HEK293 (cell line): ENCODE measurements around the gene GUCA2B.

ENCODE experiments used
- CTCF ChIA-PET: fragments of 350-600 bp; formaldehyde crosslinking; extraction: SDS; loops from one replicate; lab custom pipeline; 2021; ENCODE audit warnings: antibody characterized with exemption; lab: Yijun Ruan, JAX
- POLR2A ChIA-PET: fragments of 300-600 bp; formaldehyde crosslinking; extraction: SDS; loops from one replicate; lab custom pipeline; 2020; ENCODE audit warnings: antibody characterized with exemption, inconsistent platforms; lab: Yijun Ruan, JAX
- H3K27ac ChIP-seq: fragments of 200-500 bp; sonication (Bioruptor generic); 2 replicates; pipeline ENCODE4 v1.5.1; 2014; ENCODE audit warnings: low read depth, low read length, control low read depth, inconsistent platforms; ENCODE audit errors: extremely low read depth
- H3K36me3 ChIP-seq, 2 experiments: fragments of 200-500 bp in 1 of 2; sonication (Bioruptor generic) in 1 of 2; 1 replicate in 1 of 2; 2 replicates in 1 of 2; pipeline ENCODE4 v1.5.1; 2014 to 2017; ENCODE audit warnings: inconsistent platforms in 2 of 2, low read length in 2 of 2; ENCODE audit not compliant: control insufficient read depth in 2 of 2, insufficient read depth in 1 of 2
- H3K4me1 ChIP-seq: fragments of 200-500 bp; sonication (Bioruptor generic); 2 replicates; pipeline ENCODE4 v1.5.1; 2014; ENCODE audit warnings: mild to moderate bottlenecking, low read length, inconsistent platforms; ENCODE audit not compliant: control insufficient read depth, insufficient read depth
- H3K4me3 ChIP-seq: 2 replicates; pipeline ENCODE4 v1.5.1; 2011; ENCODE audit warnings: low read depth, mild to moderate bottlenecking, control low read depth, low read length, moderate library complexity
- H3K9me3 ChIP-seq: fragments of 200-500 bp; sonication (Bioruptor generic); 2 replicates; pipeline ENCODE4 v1.5.1; 2014; ENCODE audit warnings: low read depth, low read length, inconsistent platforms; ENCODE audit not compliant: control insufficient read depth, insufficient read depth
- TRIM28 ChIP-seq: IDR thresholded peaks from 2 replicates; pipeline ENCODE4 v1.6.1; 2011; ENCODE audit warnings: low read length, control low read depth, borderline replicate concordance
- ZFP69B ChIP-seq: fragments of 450-650 bp; formaldehyde crosslinking; IDR thresholded peaks from 2 replicates; pipeline ENCODE4 v1.5.1; 2016; ENCODE audit warnings: missing biosample characterization, missing genetic modification characterization
- ZNF121 ChIP-seq: fragments of 450-650 bp; formaldehyde crosslinking; IDR thresholded peaks from 2 replicates; pipeline ENCODE4 v1.5.1; 2016; ENCODE audit warnings: missing biosample characterization, missing genetic modification characterization
- ZNF146 ChIP-seq: fragments of 450-650 bp; formaldehyde crosslinking; IDR thresholded peaks from 2 replicates; pipeline ENCODE4 v1.5.1; 2016; ENCODE audit warnings: missing biosample characterization, missing genetic modification characterization
- ZNF169 ChIP-seq: fragments of 450-650 bp; formaldehyde crosslinking; IDR thresholded peaks from 2 replicates; pipeline ENCODE4 v1.5.1; 2016; ENCODE audit warnings: missing biosample characterization, missing genetic modification characterization
- ZNF239 ChIP-seq: fragments of 450-650 bp; formaldehyde crosslinking; IDR thresholded peaks from 2 replicates; pipeline ENCODE4 v1.5.1; 2016; ENCODE audit warnings: missing biosample characterization, missing genetic modification characterization
- ZNF248 ChIP-seq: fragments of 450-650 bp; formaldehyde crosslinking; IDR thresholded peaks from 2 replicates; pipeline ENCODE4 v1.5.1; 2017; ENCODE audit warnings: missing biosample characterization, missing genetic modification characterization
- ZNF350 ChIP-seq: fragments of 450-650 bp; formaldehyde crosslinking; IDR thresholded peaks from 2 replicates; pipeline ENCODE4 v1.5.0; 2017; ENCODE audit warnings: missing biosample characterization, mild to moderate bottlenecking, missing genetic modification characterization
- ZNF48 ChIP-seq: fragments of 450-650 bp; formaldehyde crosslinking; IDR thresholded peaks from 2 replicates; pipeline ENCODE4 v1.5.1; 2016; ENCODE audit warnings: missing biosample characterization, missing genetic modification characterization
- ZNF514 ChIP-seq: fragments of 450-650 bp; formaldehyde crosslinking; IDR thresholded peaks from 2 replicates; pipeline ENCODE4 v1.5.1; 2016; ENCODE audit warnings: missing biosample characterization, missing genetic modification characterization
- ZNF530 ChIP-seq: fragments of 450-650 bp; formaldehyde crosslinking; IDR thresholded peaks from 2 replicates; pipeline ENCODE4 v1.5.1; 2016; ENCODE audit warnings: low read depth, missing biosample characterization, missing genetic modification characterization
- ZNF560 ChIP-seq: fragments of 450-650 bp; formaldehyde crosslinking; IDR thresholded peaks from 2 replicates; pipeline ENCODE4 v1.5.1; 2017; ENCODE audit warnings: missing biosample characterization, missing genetic modification characterization, borderline replicate concordance
- ZNF610 ChIP-seq: fragments of 450-650 bp; formaldehyde crosslinking; IDR thresholded peaks from 2 replicates; pipeline ENCODE4 v1.5.1; 2016; ENCODE audit warnings: missing biosample characterization, missing genetic modification characterization, borderline replicate concordance
- ZNF624 ChIP-seq: fragments of 450-650 bp; formaldehyde crosslinking; IDR thresholded peaks from 2 replicates; pipeline ENCODE4 v1.5.1; 2017; ENCODE audit warnings: missing biosample characterization, missing genetic modification characterization
- ZNF707 ChIP-seq: fragments of 450-650 bp; formaldehyde crosslinking; IDR thresholded peaks from 2 replicates; pipeline ENCODE4 v1.5.1; 2016; ENCODE audit warnings: missing biosample characterization, missing genetic modification characterization
- ZNF785 ChIP-seq: fragments of 450-650 bp; formaldehyde crosslinking; IDR thresholded peaks from 2 replicates; pipeline ENCODE4 v1.5.1; 2016; ENCODE audit warnings: missing biosample characterization, missing genetic modification characterization
- ZNF792 ChIP-seq: fragments of 450-650 bp; formaldehyde crosslinking; IDR thresholded peaks from 2 replicates; pipeline ENCODE4 v1.5.1; 2016; ENCODE audit warnings: missing biosample characterization, missing genetic modification characterization
- ZSCAN23 ChIP-seq: fragments of 450-650 bp; formaldehyde crosslinking; IDR thresholded peaks from 2 replicates; pipeline ENCODE4 v1.5.1; 2016; ENCODE audit warnings: missing biosample characterization, missing genetic modification characterization
- ZSCAN30 ChIP-seq: fragments of 450-650 bp; IDR thresholded peaks from 2 replicates; pipeline ENCODE4 v1.5.1; 2018; ENCODE audit warnings: missing biosample characterization, mild to moderate bottlenecking, missing genetic modification characterization, moderate library complexity
- TF ChIP-seq, protein P1 (sequence below): fragments of 450-650 bp; formaldehyde crosslinking; IDR thresholded peaks from 2 replicates; pipeline ENCODE4 v1.5.1; 2016; ENCODE audit warnings: missing biosample characterization, missing genetic modification characterization
- TF ChIP-seq, protein P2 (sequence below): fragments of 450-650 bp; formaldehyde crosslinking; IDR thresholded peaks from 2 replicates; pipeline ENCODE4 v1.5.1; 2016; ENCODE audit warnings: missing biosample characterization, missing genetic modification characterization
- TF ChIP-seq, protein P3 (sequence below): IDR thresholded peaks from 2 replicates; pipeline ENCODE4 v1.6.1; 2011; ENCODE audit warnings: mild to moderate bottlenecking, low read depth, low read length, borderline replicate concordance
- TF ChIP-seq, protein P4 (sequence below): fragments of 450-650 bp; formaldehyde crosslinking; optimal IDR thresholded peaks from 2 replicates; pipeline ENCODE3; 2016; ENCODE audit warnings: missing biosample characterization, mild to moderate bottlenecking, missing genetic modification characterization
- TF ChIP-seq, protein P5 (sequence below): fragments of 450-650 bp; formaldehyde crosslinking; IDR thresholded peaks from 2 replicates; pipeline ENCODE4 v1.5.1; 2016; ENCODE audit warnings: missing biosample characterization, missing genetic modification characterization
- TF ChIP-seq, protein P6 (sequence below): fragments of 450-650 bp; formaldehyde crosslinking; IDR thresholded peaks from 2 replicates; pipeline ENCODE4 v1.5.1; 2017; ENCODE audit warnings: missing biosample characterization, missing genetic modification characterization

The GUCA2B gene

DNA sequence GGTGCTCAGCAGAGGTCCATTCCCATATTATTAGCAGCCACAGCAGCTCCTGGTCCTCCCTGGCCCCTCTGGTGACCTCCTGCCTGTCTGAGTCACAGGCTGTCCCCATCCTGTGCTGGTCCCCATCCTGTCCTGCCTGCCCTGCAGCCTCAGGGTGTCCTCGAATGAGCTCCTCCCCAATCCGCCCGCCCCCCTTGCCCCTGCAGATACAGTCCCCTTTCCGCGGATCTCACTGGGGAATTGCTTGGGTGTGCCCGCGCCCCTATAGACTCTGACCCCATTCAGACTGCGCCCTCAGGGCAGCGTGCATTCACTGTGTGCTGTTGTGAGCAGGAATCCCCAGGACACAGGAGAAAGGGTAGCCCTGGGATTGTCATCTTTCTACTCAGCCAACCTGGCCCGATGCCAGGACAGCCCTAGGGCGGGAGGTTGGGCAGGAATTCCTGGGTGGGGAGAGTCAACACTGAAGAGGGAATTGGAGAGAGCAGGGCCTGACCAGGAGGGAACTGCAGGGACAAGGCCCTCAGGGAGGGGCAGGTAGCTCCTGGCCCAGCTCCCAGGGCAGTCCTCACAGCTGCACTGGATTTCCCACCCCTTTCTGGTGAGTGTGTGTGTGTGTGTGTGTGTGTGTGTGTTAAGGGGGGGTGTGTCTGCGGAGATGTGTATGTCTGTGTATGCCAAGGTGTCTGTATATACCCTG is 12.5 kb downstream of the GUCA2B start:
- no peak overlapping the region for H3K4me3 ChIP-seq
- CTCF ChIA-PET = interaction anchor here (0.5 to 4.8 kb wide), 3 partner anchors 8 to 61 kb away, joined by 3 to 21 read pairs (median 4); no protein-coding TSS in a partner anchor
- H3K36me3 ChIP-seq = no peaks in the 10 kb centered on the region
- POLR2A ChIA-PET = interaction anchor here (0.6 to 1.2 kb wide), 3 partner anchors 12 to 517 kb away, joined by 3 read pairs; partner anchors contain the start of gene YBX1
- H3K4me1 ChIP-seq = peaks cover 8% of the 10 kb centered on the region; the same call in 1 of the 2 replicates
- no peaks in the 10 kb centered on the region for H3K9me3 ChIP-seq
- no peak overlapping the region for H3K27ac ChIP-seq
- TF ChIP-seq ZNF792 (tag by site-specific recombination) (0 out of 2 replicates have a peak, but pooled peaks have one; percentile 19), ZNF610 (tag by site-specific recombination) (no peak), ZNF169 (no peak), ZNF707 (tag by site-specific recombination) (no peak), TRIM28 (0 out of 2 replicates have a peak, but pooled peaks have one; percentile 50), ZNF530 (tag by site-specific recombination) (no peak), ZNF560 (tag by site-specific recombination) (no peak), ZNF121 (tag by site-specific recombination) (no peak), ZNF48 (tag by site-specific recombination) (no peak), ZNF785 (tag by site-specific recombination) (no peak), ZFP69B (peak; percentile 53; the same call in 1 of the 2 replicates), ZNF248 (no peak), ZNF514 (tag by site-specific recombination) (no peak), ZNF146 (tag by site-specific recombination) (no peak), ZSCAN23 (tag by site-specific recombination) (no peak), ZNF624 (no peak), ZNF239 (tag by site-specific recombination) (no peak), ZSCAN30 (tag by site-specific recombination) (no peak), ZNF350 (tag by site-specific recombination) (no peak)
- TF ChIP-seq, protein P1, sequence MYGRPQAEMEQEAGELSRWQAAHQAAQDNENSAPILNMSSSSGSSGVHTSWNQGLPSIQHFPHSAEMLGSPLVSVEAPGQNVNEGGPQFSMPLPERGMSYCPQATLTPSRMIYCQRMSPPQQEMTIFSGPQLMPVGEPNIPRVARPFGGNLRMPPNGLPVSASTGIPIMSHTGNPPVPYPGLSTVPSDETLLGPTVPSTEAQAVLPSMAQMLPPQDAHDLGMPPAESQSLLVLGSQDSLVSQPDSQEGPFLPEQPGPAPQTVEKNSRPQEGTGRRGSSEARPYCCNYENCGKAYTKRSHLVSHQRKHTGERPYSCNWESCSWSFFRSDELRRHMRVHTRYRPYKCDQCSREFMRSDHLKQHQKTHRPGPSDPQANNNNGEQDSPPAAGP (tag by site-specific recombination) = peak; percentile 99
- TF ChIP-seq, protein P2, sequence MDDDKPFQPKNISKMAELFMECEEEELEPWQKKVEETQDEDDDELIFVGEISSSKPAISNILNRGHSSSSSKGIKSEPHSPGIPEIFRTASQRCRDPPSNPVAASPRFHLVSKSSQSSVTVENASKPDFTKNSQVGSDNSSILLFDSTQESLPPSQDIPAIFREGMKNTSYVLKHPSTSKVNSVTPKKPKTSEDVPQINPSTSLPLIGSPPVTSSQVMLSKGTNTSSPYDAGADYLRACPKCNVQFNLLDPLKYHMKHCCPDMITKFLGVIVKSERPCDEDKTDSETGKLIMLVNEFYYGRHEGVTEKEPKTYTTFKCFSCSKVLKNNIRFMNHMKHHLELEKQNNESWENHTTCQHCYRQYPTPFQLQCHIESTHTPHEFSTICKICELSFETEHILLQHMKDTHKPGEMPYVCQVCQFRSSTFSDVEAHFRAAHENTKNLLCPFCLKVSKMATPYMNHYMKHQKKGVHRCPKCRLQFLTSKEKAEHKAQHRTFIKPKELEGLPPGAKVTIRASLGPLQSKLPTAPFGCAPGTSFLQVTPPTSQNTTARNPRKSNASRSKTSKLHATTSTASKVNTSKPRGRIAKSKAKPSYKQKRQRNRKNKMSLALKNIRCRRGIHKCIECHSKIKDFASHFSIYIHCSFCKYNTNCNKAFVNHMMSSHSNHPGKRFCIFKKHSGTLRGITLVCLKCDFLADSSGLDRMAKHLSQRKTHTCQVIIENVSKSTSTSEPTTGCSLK (tag by site-specific recombination) = no peak
- TF ChIP-seq, protein P3, sequence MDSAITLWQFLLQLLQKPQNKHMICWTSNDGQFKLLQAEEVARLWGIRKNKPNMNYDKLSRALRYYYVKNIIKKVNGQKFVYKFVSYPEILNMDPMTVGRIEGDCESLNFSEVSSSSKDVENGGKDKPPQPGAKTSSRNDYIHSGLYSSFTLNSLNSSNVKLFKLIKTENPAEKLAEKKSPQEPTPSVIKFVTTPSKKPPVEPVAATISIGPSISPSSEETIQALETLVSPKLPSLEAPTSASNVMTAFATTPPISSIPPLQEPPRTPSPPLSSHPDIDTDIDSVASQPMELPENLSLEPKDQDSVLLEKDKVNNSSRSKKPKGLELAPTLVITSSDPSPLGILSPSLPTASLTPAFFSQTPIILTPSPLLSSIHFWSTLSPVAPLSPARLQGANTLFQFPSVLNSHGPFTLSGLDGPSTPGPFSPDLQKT = no peak
- TF ChIP-seq, protein P4, sequence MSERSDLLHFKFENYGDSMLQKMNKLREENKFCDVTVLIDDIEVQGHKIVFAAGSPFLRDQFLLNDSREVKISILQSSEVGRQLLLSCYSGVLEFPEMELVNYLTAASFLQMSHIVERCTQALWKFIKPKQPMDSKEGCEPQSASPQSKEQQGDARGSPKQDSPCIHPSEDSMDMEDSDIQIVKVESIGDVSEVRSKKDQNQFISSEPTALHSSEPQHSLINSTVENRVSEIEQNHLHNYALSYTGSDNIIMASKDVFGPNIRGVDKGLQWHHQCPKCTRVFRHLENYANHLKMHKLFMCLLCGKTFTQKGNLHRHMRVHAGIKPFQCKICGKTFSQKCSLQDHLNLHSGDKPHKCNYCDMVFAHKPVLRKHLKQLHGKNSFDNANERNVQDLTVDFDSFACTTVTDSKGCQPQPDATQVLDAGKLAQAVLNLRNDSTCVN (tag by site-specific recombination) = peak; percentile 20
- TF ChIP-seq, protein P5, sequence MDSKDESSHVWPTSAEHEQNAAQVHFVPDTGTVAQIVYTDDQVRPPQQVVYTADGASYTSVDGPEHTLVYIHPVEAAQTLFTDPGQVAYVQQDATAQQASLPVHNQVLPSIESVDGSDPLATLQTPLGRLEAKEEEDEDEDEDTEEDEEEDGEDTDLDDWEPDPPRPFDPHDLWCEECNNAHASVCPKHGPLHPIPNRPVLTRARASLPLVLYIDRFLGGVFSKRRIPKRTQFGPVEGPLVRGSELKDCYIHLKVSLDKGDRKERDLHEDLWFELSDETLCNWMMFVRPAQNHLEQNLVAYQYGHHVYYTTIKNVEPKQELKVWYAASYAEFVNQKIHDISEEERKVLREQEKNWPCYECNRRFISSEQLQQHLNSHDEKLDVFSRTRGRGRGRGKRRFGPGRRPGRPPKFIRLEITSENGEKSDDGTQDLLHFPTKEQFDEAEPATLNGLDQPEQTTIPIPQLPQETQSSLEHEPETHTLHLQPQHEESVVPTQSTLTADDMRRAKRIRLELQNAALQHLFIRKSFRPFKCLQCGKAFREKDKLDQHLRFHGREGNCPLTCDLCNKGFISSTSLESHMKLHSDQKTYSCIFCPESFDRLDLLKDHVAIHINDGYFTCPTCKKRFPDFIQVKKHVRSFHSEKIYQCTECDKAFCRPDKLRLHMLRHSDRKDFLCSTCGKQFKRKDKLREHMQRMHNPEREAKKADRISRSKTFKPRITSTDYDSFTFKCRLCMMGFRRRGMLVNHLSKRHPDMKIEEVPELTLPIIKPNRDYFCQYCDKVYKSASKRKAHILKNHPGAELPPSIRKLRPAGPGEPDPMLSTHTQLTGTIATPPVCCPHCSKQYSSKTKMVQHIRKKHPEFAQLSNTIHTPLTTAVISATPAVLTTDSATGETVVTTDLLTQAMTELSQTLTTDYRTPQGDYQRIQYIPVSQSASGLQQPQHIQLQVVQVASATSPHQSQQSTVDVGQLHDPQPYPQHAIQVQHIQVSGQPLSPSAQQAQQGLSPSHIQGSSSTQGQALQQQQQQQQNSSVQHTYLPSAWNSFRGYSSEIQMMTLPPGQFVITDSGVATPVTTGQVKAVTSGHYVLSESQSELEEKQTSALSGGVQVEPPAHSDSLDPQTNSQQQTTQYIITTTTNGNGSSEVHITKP = peak; percentile 47; the same call in 1 of the 2 replicates
- TF ChIP-seq, protein P6, sequence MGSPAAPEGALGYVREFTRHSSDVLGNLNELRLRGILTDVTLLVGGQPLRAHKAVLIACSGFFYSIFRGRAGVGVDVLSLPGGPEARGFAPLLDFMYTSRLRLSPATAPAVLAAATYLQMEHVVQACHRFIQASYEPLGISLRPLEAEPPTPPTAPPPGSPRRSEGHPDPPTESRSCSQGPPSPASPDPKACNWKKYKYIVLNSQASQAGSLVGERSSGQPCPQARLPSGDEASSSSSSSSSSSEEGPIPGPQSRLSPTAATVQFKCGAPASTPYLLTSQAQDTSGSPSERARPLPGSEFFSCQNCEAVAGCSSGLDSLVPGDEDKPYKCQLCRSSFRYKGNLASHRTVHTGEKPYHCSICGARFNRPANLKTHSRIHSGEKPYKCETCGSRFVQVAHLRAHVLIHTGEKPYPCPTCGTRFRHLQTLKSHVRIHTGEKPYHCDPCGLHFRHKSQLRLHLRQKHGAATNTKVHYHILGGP (tag by site-specific recombination) = no peak
